Keratinocyte (primary cell): ENCODE data around the gene LLCFC1. TPM values are rescaled to one million over a fixed set of nuclear protein-coding genes. Genes with fewer than 3 reads are reported as not detected.

Experiments used
- DNase-seq: peaks from one replicate; pipeline ENCODE4 v3.0.0-alpha.2; 2011; ENCODE audit warnings: low read depth, missing footprints, low spot score
- FAIRE-seq: peaks from 2 replicates; lab custom pipeline; 2011; peaks lifted over from hg19 to GRCh38; lab: Jason Lieb, UNC
- H2AFZ ChIP-seq: 2 replicates; pipeline ENCODE4 v1.6.0; 2012; ENCODE audit warnings: low read length, control low read depth, inconsistent platforms; ENCODE audit not compliant: control insufficient read depth
- H3K27ac ChIP-seq: 2 replicates; pipeline ENCODE4 v1.5.1; 2011; ENCODE audit warnings: low read length; ENCODE audit not compliant: control insufficient read depth, insufficient read depth
- H3K27me3 ChIP-seq: 3 replicates; pipeline ENCODE4 v1.6.0; 2011; ENCODE audit warnings: low read length; ENCODE audit not compliant: control insufficient read depth, insufficient read depth; ENCODE audit errors: extremely low read depth
- H3K36me3 ChIP-seq, 2 experiments: 2 replicates in 1 of 2; 3 replicates in 1 of 2; pipeline ENCODE4 v1.5.1; 2011; ENCODE audit warnings: low read length in 2 of 2, mild to moderate bottlenecking in 1 of 2; ENCODE audit not compliant: control insufficient read depth in 2 of 2, insufficient read depth in 2 of 2; ENCODE audit errors: extremely low read depth in 1 of 2
- H3K4me1 ChIP-seq: 3 replicates; pipeline ENCODE4 v1.5.1; 2011; ENCODE audit warnings: low read length; ENCODE audit not compliant: control insufficient read depth, insufficient read depth; ENCODE audit errors: extremely low read depth
- H3K4me2 ChIP-seq: 3 replicates; pipeline ENCODE4 v1.6.0; 2011; ENCODE audit warnings: low read depth, low read length; ENCODE audit not compliant: control insufficient read depth, insufficient read depth; ENCODE audit errors: extremely low read depth
- H3K4me3 ChIP-seq, 3 experiments: fragments of 200-600 bp in 1 of 3; sonication (generic) in 1 of 3; 2 replicates in 2 of 3; 3 replicates in 1 of 3; pipeline ENCODE4 v1.5.1; 2011 to 2016; ENCODE audit warnings: low read length in 3 of 3, mild to moderate bottlenecking in 3 of 3, control low read depth in 2 of 3, inconsistent platforms in 1 of 3, low read depth in 1 of 3, mixed read lengths in 1 of 3, mixed run types in 1 of 3, moderate library complexity in 1 of 3; ENCODE audit not compliant: control insufficient read depth in 2 of 3, insufficient read depth in 2 of 3; ENCODE audit errors: extremely low read depth in 1 of 3
- H3K79me2 ChIP-seq: 2 replicates; pipeline ENCODE4 v1.6.0; 2012; ENCODE audit warnings: low read length; ENCODE audit not compliant: control insufficient read depth, insufficient read depth
- H3K9ac ChIP-seq: 3 replicates; pipeline ENCODE4 v1.6.0; 2011; ENCODE audit warnings: low read length; ENCODE audit not compliant: control insufficient read depth, insufficient read depth; ENCODE audit errors: extremely low read depth
- H3K9me1 ChIP-seq: 3 replicates; pipeline ENCODE4 v1.6.0; 2011; ENCODE audit warnings: low read length; ENCODE audit not compliant: control insufficient read depth, insufficient read depth; ENCODE audit errors: extremely low read depth
- H3K9me3 ChIP-seq: 2 replicates; pipeline ENCODE4 v1.5.1; 2012; ENCODE audit warnings: low read depth, low read length; ENCODE audit not compliant: control insufficient read depth
- H4K20me1 ChIP-seq: 3 replicates; pipeline ENCODE4 v1.6.0; 2011; ENCODE audit warnings: low read length; ENCODE audit not compliant: control insufficient read depth, insufficient read depth; ENCODE audit errors: extremely low read depth
- EZH2 ChIP-seq: IDR thresholded peaks from one replicate; pipeline ENCODE4 v1.6.1; 2012; ENCODE audit warnings: inconsistent platforms, mild to moderate bottlenecking, low read length, moderate library complexity
- dilution Hi-C: fragments of 300-500 bp; cut with MboI; formaldehyde crosslinking; loops from one replicate; pipeline ENCODE4 v1.7.0; 2020; ENCODE audit warnings: low sequenced_read_pairs; ENCODE audit not compliant: extremely low pct_ligation_motif_present
- polyA plus RNA-seq, 5 experiments: library from polyadenylated mRNA; depleted of rRNA in 3 of 5; stranded (reverse) in 3 of 5; stranded (forward) in 1 of 5; unstranded in 1 of 5; fragments of >200 nt; gene quantifications; 1 replicate in 1 of 5; 2 replicates in 3 of 5; 3 replicates in 1 of 5; pipeline versions ENCODE4 v1.2.1 to v1.2.3, GENCODE V29; 2011 to 2012; ENCODE audit warnings: missing spikeins in 2 of 5, low read depth in 1 of 5, low replicate concordance in 1 of 5
- TF ChIP-seq, protein P1 (sequence below), 3 experiments: IDR thresholded peaks in 1 of 3; conservative IDR thresholded peaks in 1 of 3; optimal IDR thresholded peaks in 1 of 3; 2 replicates in 2 of 3; 3 replicates in 1 of 3; pipeline versions ENCODE3 to v1.5.1; 2011; ENCODE audit warnings: low read length in 3 of 3, mild to moderate bottlenecking in 3 of 3, moderate library complexity in 2 of 3, control low read depth in 1 of 3, inconsistent platforms in 1 of 3; ENCODE audit not compliant: insufficient read depth in 2 of 3; ENCODE audit errors: extremely low read depth in 1 of 3

LLCFC1 gene
- polyA plus RNA-seq, 1 donor (not counting 4 experiments of a cell fraction or from before 2014, with no cell fraction given) = not detected

DNA sequence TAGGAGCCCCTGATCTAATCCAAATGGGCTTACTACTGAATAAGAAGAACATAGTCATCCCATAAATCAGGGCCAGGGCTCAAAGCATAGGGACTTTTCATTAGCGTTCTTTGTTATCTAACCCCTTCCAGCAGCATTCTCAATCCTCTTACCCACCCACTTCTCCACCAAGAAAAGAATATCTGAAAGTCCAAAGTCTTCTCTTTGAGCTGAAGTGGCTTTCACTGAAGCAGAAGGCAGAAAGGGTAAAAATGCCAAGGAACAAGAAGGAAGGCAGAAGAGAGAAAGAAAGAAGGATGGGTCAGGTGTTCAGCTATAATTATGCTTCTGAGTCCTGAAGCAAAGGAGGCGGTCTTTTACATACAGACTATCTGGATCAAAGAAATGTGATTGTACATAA, 15.9 kb upstream of the LLCFC1 start:
- no peaks in the 10 kb centered on the region for H3K79me2 ChIP-seq
- H3K36me3 ChIP-seq = no peaks in the 10 kb centered on the region
- H3K4me2 ChIP-seq = no peak overlapping the region
- dilution Hi-C loops = no loop called here
- no peak overlapping the region for H3K4me3 ChIP-seq
- no peak overlapping the region for H2AFZ ChIP-seq
- H3K4me1 ChIP-seq = no peaks in the 10 kb centered on the region
- no peaks in the 10 kb centered on the region for H3K27me3 ChIP-seq
- no peaks in the 10 kb centered on the region for H3K9me1 ChIP-seq
- H4K20me1 ChIP-seq = no peaks in the 10 kb centered on the region
- H3K27ac ChIP-seq = no peak overlapping the region
- no peak overlapping the region for H3K9ac ChIP-seq
- FAIRE-seq (no peak), DNase-seq (no peak)
- H3K9me3 ChIP-seq = no peaks in the 10 kb centered on the region
- no peak for TF ChIP-seq EZH2
- TF ChIP-seq, protein P1, sequence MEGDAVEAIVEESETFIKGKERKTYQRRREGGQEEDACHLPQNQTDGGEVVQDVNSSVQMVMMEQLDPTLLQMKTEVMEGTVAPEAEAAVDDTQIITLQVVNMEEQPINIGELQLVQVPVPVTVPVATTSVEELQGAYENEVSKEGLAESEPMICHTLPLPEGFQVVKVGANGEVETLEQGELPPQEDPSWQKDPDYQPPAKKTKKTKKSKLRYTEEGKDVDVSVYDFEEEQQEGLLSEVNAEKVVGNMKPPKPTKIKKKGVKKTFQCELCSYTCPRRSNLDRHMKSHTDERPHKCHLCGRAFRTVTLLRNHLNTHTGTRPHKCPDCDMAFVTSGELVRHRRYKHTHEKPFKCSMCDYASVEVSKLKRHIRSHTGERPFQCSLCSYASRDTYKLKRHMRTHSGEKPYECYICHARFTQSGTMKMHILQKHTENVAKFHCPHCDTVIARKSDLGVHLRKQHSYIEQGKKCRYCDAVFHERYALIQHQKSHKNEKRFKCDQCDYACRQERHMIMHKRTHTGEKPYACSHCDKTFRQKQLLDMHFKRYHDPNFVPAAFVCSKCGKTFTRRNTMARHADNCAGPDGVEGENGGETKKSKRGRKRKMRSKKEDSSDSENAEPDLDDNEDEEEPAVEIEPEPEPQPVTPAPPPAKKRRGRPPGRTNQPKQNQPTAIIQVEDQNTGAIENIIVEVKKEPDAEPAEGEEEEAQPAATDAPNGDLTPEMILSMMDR (optimal IDR thresholded peaks at IDR 0.05 in 1 of 3, IDR thresholded peaks at IDR 0.05 in 1 of 3, conservative IDR thresholded peaks at IDR 0.05 in 1 of 3; ENCODE audit: extremely low read depth in 1 of 3, insufficient read depth in 2 of 3, low read length in 3 of 3) = no peak

DNA sequence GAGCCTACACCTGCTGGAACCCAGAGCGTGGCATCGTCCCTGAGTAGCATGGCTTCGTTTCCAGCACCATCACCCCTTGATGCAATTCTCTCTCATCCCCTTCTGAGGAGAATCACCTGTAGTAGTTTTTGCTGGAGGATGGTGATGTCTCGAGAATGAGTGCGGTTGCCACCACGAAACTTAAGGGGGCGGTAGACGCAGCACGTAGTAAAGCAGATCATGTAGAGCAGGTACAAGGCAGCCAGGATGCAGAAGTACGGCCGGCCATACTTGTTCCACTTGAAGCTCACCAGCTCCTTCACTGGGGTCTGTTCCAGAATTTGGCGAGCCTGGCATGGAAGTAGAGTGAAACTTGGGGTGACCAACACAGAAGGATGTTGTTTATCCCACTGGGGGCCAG, 13.9 kb upstream of the LLCFC1 start:
- no peak for TF ChIP-seq EZH2
- TF ChIP-seq, protein P1 (optimal IDR thresholded peaks at IDR 0.05 in 1 of 3, IDR thresholded peaks at IDR 0.05 in 1 of 3, conservative IDR thresholded peaks at IDR 0.05 in 1 of 3; ENCODE audit: extremely low read depth in 1 of 3, insufficient read depth in 2 of 3, low read length in 3 of 3) = peak in 1 of 3 experiments; percentile 23
- dilution Hi-C loops = no loop called here
- FAIRE-seq = no peak

More for the DNA sequence above, 13.9 kb upstream of the LLCFC1 start:
- Histone ChIP-seq H2AFZ (no peak overlapping the region), H3K4me2 (no peak overlapping the region), H3K27me3 (no peaks in the 10 kb centered on the region), H3K79me2 (no peaks in the 10 kb centered on the region), H3K9me3 (no peaks in the 10 kb centered on the region), H3K27ac (no peak overlapping the region), H3K9ac (no peak overlapping the region), H3K9me1 (no peaks in the 10 kb centered on the region), H3K4me3 (no peak overlapping the region), H3K36me3 (no peaks in the 10 kb centered on the region), H3K4me1 (no peaks in the 10 kb centered on the region), H4K20me1 (no peaks in the 10 kb centered on the region)
- DNase-seq = no peak
